Left ventricle myocardium superior (tissue), 1 donor: Measurements from ENCODE around the gene MAPKAPK5. TPM values are rescaled to one million over a fixed set of nuclear protein-coding genes. Genes with fewer than 3 reads are reported as not detected.
"Not testable (repeated sequence)": the region's sequence is repeated elsewhere in the genome, so short reads cannot be mapped to it uniquely, and the experiment has no call there.

Source experiments
- ATAC-seq: fragments of 200-7000 bp; cut with Tn5 transposase; one replicate; pipeline ENCODE4 v1.9.1; 2020; ENCODE audit warnings: mild to moderate bottlenecking, moderate library complexity
- DNase-seq: peaks from one replicate; pipeline ENCODE4 v3.0.0-alpha.2; 2020
- intact Hi-C: fragments of 100-400 bp; cut with micrococcal nuclease; formaldehyde crosslinking; loops from one replicate; pipeline ENCODE4 v1.11.0; 2022
- long read RNA-seq: library from polyadenylated mRNA; unstranded; transcript quantifications from one replicate; pipeline ENCODE4 v2.0.0, GENCODE V29; 2021
- total RNA-seq: library from RNA; stranded (reverse); fragmentation: NEBNext Ultra II Directional; extraction: Animal tissue kit (Norgen Biotek cat#: 25700); gene quantifications from one replicate; pipeline ENCODE4 v1.2.1, GENCODE V29; 2021
- donor health status: DM: no; HTN: yes; CAD: no; lungs with severe emphysema.

The MAPKAPK5 gene, protein sequence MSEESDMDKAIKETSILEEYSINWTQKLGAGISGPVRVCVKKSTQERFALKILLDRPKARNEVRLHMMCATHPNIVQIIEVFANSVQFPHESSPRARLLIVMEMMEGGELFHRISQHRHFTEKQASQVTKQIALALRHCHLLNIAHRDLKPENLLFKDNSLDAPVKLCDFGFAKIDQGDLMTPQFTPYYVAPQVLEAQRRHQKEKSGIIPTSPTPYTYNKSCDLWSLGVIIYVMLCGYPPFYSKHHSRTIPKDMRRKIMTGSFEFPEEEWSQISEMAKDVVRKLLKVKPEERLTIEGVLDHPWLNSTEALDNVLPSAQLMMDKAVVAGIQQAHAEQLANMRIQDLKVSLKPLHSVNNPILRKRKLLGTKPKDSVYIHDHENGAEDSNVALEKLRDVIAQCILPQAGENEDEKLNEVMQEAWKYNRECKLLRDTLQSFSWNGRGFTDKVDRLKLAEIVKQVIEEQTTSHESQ
- total RNA-seq: 24.8 TPM
- long read RNA-seq, full-length matches to known transcripts: 44 of 64 reads
- long read RNA-seq, partial matches to known transcripts: 1 of 64 reads
- long read RNA-seq, other reads (novel, unspliced or antisense): 19 of 64 reads

DNA sequence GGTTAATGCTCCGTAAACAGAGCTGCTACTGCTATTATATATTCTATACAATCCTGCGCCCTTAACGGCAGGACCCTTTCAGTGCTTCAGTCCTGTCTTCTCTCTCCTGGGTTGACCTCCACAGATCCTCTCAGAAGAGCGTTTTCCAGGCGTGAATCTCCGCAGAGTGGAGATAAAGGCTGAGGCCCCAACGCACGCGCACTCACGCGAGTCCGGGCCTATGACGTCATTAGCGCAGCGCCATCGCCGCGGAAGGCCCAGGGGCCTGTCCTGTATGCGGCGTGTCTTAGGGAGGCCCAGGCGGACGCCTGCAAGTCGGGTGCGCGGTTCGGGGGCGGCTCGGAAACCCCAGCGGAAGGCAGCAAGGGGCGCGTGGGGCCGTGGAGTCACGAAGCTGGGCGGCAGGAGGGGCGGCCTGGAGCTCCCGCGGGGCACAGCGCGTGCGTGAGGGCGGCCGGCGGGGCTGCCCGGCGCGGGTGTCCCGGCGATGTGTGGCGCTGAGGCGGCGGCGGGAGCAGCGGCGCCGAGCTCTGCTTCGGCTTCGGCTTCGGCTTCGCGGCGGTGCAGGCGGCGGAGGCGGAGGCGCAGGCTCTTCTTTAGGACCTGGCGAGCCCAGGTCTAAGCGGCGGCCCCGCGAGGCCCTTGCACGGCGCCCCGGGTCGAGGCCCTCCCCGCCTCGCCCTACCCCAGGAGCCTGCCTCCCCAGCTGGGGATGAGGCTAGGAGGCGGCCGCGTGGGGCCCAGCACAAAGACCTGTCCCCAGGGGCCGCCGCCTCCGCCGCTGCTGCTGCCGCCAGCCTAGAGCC lies at the start of gene MAPKAPK5:
Gene MAPKAPK5 (plus strand): TSS at position 479 of the 806 bp plus-strand sequence. CDS start 506 bp downstream, outside the sequence.
- intact Hi-C loops: no loop called here
- DNase-seq: peak; percentile 98
- peak; percentile 94 for ATAC-seq

DNA sequence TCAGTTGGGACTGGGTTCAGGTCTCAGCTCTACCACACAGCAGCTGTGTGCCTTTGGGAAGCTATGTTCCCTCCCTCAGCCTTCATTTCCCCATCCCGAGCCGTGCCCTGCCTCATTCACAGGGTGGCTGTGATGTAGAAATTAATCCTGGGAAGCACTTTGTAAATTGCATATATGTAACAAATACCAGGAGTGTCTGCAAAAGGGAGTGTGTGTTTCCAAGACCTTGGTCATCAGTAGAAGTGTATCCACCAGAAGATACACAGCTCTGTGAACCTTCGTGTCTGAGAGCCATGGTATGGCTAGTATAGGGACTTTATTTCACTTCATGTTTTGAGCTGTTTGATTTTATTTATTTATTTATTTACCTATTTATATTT lies 49.2 kb upstream of the MAPKAPK5 start:
- ATAC-seq: no peak
- DNase-seq: no peak
- intact Hi-C loops: no loop called here

DNA sequence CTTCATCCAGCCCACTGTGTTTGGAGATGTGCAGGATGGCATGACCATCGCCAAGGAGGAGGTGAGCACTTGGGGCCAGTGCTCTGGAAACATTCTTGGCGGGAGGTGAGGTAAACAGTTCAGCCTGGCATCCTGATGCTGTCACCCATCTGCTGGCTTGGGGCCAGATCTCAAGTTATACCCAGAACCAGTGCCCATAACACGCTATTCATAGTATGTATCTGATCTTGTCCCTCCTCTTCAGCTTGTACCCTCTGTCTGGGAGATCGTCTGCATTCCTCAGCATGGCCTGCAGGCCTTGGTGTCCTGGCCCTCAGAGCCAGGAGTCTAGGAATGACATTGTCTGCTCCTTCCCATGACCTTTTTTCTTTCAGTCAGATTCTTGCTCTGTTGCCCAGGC lies 43.8 kb upstream of the MAPKAPK5 start:
- peak; percentile 80 for ATAC-seq
- intact Hi-C loops: no loop called here
- DNase-seq: no peak

DNA sequence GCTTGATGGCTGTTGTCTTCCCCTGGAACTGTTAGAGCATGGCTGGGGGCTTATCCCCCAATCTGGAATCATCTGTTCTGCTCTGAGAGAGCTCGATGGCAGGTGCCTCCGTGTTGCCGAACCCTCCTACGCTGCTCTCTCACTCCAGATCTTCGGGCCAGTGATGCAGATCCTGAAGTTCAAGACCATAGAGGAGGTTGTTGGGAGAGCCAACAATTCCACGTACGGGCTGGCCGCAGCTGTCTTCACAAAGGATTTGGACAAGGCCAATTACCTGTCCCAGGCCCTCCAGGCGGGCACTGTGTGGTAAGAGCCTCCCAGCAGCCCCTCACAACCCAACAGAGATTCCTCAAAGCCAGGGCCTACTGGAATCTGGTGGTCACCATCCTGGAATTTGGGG lies 42.3 kb upstream of the MAPKAPK5 start:
- intact Hi-C loops: no loop called here
- DNase-seq: no peak
- no peak for ATAC-seq

DNA sequence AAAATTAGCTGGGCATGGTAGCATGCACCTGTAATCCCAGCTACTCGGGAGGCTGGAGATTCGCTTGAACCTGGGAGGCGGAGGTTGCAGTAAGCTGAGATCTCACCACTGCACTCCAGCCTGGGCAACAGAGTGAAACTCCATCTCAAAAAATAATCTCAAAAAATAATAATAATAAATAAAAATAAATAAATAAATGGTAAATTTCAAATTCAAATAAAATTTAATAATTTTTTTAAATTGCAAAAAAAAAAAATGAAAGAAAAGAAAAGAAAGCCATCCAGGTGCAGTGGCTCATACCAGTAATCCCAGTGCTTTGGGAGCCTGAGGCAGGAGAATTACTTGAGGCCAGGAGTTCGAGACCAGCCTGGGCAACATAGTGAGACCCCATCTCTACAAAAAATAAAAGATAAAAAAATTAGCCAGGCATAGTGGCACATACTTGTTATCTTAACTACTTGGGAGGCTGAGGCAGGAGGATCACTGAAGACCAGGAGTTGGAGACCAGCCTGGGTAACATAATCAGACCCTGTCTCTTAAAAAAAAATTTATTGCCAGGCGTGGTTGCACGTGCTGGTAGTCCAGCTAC lies 38.9 kb upstream of the MAPKAPK5 start:
- ATAC-seq (no peak), DNase-seq (no peak)
- intact Hi-C loops: no loop called here

DNA sequence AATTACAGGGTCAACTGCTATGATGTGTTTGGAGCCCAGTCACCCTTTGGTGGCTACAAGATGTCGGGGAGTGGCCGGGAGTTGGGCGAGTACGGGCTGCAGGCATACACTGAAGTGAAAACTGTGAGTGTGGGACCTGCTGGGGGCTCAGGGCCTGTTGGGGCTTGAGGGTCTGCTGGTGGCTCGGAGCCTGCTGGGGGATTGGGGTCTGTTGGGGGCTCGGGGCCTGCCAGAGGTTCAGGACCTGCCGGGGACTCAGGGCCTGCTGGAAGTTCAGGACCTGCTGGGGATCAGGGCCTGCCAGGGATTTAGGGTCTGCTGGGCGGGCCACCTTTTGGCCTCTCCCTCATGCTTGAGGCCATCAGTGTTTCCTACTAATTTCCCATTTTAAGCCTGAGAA lies 38.2 kb upstream of the MAPKAPK5 start:
- DNase-seq (no peak), ATAC-seq (no peak)
- intact Hi-C loops: no loop called here

DNA sequence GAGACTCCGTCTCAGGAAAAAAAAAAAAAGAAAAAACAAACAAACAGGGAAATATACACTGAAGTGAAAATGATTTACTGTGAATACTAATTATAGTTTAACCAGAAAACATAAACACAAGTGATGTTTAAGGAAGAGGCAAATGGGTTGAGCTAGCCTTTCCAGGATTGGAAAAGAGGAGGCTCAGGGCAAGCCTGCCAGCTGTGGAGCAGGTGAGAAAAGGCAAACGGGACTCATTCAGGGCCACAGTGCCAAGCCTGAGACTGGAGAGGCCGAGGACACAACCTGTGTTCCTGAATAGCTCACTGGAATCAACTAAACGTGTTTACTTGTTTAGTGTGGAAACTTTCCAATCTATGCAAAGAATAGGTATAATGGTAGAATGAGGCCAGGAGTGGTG lies 35.7 kb upstream of the MAPKAPK5 start:
- intact Hi-C loops: no loop called here
- ATAC-seq (no peak), DNase-seq (no peak)

DNA sequence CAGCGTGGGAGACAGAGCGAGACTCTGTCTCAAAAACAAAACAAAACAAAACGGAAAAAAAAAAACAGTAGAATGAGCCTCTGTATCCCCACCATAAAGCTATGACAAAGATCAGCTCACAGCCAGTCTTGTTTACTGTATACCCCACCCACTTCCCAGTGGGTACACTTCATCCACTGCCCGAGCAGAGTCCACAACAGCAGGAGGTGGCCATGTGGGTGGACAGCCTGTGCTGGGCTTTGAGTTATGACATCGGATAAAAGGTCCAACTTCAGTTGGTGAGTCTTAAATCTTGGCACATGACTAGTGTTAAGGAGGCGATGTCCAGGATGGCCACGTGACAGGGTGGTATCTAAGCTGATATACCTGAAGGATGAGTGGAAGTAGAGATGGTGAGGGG lies 34.8 kb upstream of the MAPKAPK5 start:
- intact Hi-C loops: no loop called here
- no peak for ATAC-seq
- no peak for DNase-seq

DNA sequence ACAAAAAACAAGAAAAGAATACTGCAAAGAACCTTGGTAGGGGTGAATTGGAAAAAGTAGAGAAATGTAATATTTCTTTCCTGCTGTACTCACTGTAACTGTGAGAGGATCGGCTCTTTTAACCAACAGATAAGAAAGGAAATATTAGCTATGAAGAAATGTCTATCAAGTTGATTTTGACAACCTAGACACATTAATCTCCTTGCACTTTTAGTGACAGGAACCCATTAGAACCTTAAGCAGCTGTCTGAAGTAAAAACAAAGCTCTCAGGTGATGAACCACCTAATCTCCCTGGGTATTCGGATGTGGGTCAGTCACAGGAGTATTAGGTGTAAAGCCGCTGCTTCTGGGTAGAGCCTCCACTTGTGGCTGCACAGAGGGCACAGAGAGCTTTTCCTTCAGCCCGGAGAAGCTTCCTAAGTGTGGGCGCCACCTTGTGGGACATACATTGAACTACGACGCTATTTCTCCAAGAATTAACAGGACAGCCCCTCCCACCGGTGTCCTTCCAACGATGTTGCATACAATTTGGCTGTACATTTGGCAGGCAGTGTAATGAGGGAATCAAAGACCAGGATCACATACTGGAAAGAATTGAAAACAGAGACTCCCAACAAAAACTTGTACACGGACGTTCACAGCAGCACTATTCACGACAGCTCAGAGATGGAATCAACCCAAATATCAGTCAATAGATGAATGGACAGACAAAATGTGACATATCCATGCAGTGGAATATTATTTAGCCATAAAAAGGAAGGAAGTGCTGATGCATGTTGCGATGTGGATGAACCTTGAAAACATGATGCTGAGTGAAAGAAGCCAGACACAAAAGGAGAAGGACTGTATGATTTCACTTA lies 28.9 kb upstream of the MAPKAPK5 start:
- ATAC-seq: peak; percentile 93
- intact Hi-C loops: loop anchor here (10.0 kb wide), 1 partner anchor 58 kb away; no protein-coding TSS in a partner anchor

DNA sequence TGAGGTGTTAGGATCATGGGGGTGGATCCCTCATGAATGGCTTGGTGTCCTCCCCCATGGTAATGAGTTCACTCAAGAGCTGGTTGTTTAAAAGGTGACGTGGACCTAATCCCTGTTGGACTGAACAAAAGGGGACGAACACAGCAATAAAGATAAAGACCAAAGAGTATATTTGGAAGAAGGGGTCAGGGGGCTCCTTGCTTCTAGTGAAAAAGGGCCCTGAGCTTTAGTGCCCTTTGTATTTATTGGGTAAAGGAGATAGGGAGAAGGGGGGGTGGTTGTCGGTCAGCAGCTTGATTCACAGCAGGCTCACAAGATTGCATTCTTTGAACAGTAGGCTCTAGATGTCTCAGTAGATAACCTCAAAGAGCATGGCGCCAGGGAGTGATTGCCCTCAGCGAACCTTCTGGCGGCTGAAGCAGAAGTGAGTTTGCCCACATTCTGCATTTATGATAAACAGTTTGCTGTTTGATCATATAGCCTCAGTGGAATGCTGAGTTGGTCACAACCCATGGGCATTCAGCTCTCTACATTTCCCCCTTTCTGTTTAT lies 25.9 kb upstream of the MAPKAPK5 start:
- no peak for ATAC-seq
- DNase-seq: no peak
- intact Hi-C loops: loop anchor here (10.0 kb wide), 1 partner anchor 61 kb away; no protein-coding TSS in a partner anchor

More for the DNA sequence above, 28.9 kb upstream of the MAPKAPK5 start:
- peak; percentile 73 for DNase-seq

DNA sequence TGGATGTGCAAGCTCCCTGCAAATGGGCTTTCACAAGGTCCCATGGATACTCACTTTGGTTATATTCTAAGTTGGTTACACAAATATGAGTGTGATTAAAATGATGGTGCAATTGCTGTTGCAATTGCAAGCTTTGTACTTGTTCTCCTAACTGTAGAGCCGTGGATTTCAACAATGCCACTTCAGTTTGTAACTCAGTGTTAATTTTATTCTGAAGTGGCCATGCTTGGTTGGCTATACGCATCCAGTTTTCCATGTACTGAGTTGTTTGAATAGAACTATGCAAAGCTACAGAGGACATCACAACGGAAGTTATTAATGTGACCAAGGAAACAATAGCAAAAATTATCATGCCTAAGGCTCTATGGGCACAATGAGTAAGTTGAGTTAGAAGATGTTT lies 25.1 kb upstream of the MAPKAPK5 start:
- intact Hi-C loops: loop anchor here (10.0 kb wide), 1 partner anchor 62 kb away; no protein-coding TSS in a partner anchor
- ATAC-seq, DNase-seq: not testable (repeated sequence)

DNA sequence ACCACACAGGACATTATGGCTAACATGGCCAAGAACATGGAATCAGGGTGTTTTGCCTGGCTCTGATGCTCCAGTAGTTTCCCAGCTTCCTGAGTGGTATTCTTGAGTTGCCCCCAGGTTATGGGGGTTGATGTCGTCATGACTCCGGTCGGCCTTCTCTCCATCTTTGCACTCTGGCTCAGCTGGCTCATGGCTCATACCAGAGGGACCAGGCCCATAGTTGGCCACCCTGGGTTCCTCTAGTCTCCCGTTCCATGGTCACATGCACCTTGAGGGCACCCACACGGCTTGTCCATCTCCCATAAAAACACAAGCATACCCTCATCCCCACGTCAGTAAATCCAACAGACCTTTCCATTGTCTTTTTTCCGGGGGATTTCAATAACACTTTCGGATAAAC lies 23.7 kb upstream of the MAPKAPK5 start:
- ATAC-seq (no peak), DNase-seq (no peak)
- intact Hi-C loops: loop anchor here (10.0 kb wide), 1 partner anchor 64 kb away; no protein-coding TSS in a partner anchor

DNA sequence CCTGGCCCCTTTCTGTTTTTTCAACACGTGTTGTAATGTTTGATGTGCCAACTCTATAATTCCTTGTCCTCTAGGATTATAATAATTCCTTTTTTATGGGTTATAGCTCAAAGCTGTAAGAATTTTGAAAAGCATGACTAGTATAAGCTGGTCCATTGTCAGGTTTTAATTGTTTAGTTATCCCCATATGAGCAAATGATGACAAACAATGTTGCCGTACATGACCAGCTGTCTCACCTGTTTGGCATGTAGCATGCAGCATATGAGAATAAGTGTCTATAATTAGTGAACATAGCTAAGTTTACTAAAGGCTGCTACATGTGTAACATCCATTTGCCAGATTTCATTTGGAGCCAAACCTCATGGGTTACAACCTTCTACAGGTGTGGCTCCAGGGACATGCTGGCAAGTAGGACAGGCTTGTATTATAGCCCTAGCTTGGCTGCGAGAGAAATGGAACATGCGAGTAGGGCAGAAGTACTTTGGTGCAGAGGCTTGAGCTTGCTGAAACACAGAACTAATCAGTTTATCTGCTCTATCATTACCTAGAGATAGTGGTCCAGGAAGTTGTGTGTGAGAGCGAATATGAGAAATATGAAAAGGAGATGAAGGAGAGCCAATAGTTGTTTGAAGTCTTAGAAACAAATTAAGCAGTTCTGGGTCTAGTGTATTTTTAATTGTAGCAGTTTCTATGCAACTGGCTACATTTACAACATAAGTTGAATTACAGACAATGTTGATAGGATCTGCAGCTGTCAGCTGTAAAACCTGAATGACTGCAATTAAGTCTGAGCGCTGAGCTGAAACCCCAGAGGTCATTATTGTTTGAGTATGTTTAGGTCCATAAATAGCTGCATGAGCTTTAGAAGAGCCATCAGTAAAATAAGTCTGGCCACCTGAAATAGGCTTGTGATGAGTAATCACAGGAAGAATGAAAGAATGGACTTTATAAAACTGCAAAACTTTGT lies 22.6 kb upstream of the MAPKAPK5 start:
- ATAC-seq (no peak), DNase-seq (no peak)
- intact Hi-C loops: loop anchor here (10.0 kb wide), 1 partner anchor 65 kb away; no protein-coding TSS in a partner anchor

DNA sequence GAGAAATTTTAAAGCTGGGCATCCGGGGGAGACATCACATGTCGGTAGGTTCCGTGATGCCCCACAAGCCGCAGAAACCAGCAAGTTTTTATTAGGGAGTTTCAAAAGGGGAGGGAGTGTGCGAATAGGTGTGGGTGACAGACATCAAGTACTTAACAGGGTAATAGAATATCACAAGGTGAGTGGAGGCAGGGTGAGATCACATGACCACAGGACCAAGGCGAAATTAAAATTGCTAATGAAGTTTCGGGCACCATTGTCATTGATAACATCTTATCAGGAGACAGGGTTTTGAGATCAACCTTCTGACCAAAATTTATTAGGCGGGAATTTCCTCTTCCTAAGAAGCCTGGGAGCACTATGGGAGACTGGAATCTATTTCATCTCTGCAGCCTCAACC lies 21.2 kb upstream of the MAPKAPK5 start:
- intact Hi-C loops, DNase-seq, ATAC-seq: not testable (repeated sequence)

DNA sequence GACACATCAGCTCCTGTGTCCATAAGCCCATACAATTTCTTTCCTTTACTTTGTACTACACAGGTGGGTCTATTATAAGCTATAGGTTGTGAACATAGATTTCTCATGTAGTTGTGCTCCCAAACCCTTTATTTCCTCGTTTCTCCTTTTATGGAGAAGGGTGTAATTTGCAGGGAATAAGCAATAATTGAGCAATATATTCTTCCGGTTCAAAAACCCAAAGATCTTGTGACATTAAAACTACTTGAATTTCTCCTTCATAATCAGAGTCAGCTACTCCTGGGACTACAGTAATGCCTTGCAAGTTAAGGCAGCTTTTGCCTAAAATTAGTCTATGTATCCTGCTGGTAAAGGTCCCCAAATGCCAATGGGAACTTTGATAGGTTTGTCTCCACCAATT lies 19.1 kb upstream of the MAPKAPK5 start:
- intact Hi-C loops: no loop called here
- no peak for ATAC-seq
- no peak for DNase-seq

DNA sequence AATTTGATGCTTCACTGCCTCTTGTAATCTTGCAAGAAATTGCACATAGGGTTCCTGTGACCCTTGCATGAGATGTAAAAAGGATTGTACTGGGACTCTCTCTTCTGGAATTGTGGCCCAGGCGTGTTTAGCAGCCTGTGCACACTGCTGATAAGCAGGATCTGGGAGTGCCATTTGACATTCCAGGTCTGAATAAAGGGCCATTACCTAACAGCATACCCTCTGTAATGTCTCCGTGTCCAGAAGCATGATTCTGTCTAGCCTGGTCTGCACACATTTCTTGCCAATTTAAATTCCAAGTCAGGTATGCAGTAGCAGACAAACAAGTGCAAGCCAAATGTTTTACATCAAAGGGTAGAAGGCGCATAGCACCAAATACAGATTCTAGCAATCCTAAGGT lies 18.1 kb upstream of the MAPKAPK5 start:
- intact Hi-C loops: no loop called here
- ATAC-seq (peak; percentile 82), DNase-seq (no peak)

DNA sequence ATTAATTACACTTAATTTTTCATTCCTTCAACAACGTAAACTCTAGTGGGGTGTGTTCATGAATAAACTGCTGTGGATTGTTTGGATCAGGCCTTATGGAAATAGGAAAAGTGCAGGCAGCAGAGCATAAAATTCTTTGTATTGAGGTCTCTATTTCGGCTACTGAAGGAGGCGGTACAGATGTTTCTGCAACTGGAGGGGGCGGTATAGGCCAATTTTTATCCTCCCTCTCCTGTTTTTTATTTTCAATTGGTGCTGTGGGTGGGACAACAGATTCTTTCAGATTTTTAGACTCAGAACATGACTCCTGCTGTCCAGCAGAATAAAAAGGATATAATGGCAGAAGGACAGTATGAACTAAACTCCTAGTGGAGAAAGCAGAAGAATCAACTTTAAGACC lies 17.7 kb upstream of the MAPKAPK5 start:
- ATAC-seq: peak; percentile 53
- intact Hi-C loops, DNase-seq: not testable (repeated sequence)
